ENCODE data around the gene TBR1. TPM values are rescaled to one million over a fixed set of nuclear protein-coding genes. Genes with fewer than 3 reads are reported as not detected.

The TBR1 gene
- total and polyA plus RNA-seq, 2 of the 4 experiments (the other 2 are of a cell fraction) = not detected

DNA sequence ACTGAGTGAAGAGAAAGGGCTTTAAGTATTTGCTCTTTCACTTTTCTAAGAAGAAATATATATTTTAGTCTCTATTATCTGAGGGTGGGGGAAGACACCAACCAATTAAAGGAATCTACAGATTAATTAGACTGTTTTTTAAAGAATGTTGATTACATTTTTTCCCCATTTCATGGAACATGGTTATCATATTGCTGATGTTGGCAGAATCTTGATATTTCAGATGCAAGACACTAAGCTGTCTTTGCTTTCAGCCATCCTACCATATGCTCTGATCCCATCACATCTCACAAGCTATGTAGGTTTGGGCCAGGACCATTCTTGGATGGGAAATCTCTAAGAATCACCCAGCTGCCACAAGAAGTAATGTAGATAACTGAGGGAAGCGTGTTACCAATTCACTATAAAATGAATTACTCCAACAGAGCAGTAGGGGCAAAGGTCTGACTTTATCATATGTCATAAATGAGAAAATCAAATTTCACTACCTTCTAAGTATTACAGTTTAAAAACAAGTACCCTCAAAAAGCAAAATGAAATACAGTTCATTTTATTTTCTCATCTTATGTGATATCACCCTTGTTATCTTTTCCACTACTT, 6.7 kb upstream of the TBR1 start:
- no peak overlapping the region for H3K14ac ChIP-seq (replicated peaks; ENCODE audit: low read depth, low read length)
- POLR2A ChIA-PET (ENCODE audit: unreplicated experiment) = no interaction called here
- H3K4me3 ChIP-seq (ENCODE audit: insufficient read depth, low read depth, low read length) = no peak overlapping the region
- WGBS, 2 experiments (ENCODE audit: extremely low coverage in 2 of 2, insufficient read length in 1 of 2) = no CpG with 5 or more reads among the region's 1 CpG
- ATAC-seq (ENCODE audit: low read depth) (no peak), DNase-seq (no peak)
- TF ChIP-seq, protein P1, sequence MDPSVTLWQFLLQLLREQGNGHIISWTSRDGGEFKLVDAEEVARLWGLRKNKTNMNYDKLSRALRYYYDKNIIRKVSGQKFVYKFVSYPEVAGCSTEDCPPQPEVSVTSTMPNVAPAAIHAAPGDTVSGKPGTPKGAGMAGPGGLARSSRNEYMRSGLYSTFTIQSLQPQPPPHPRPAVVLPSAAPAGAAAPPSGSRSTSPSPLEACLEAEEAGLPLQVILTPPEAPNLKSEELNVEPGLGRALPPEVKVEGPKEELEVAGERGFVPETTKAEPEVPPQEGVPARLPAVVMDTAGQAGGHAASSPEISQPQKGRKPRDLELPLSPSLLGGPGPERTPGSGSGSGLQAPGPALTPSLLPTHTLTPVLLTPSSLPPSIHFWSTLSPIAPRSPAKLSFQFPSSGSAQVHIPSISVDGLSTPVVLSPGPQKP (IDR thresholded peaks at IDR 0.05; ENCODE audit: borderline replicate concordance, low read depth, low read length) = no peak
- TF ChIP-seq MAFK (IDR thresholded peaks at IDR 0.05; ENCODE audit: low read depth, low read length) (peak; percentile 68), POLR2A (IDR thresholded peaks at IDR 0.05; ENCODE audit: low read depth, low read length) (no peak)
- H2BK20ac ChIP-seq (ENCODE audit: low read depth, low read length) = no peak overlapping the region
- in situ Hi-C loops (cut with MboI; ENCODE audit: low sequenced_read_pairs) = no loop called here
- no peak overlapping the region for H2BK120ac ChIP-seq (ENCODE audit: low read depth, low read length)
- H3K79me1 ChIP-seq (ENCODE audit: low read depth in 1 of 2, low read length in 2 of 2) = no peaks in the 10 kb centered on the region; a peak in 1 of 4 replicates
- no peaks in the 10 kb centered on the region for H3K9me3 ChIP-seq (ENCODE audit: control insufficient read depth, insufficient read depth, low read length)
- no peak overlapping the region for H3K18ac ChIP-seq (ENCODE audit: low read depth, low read length)
- no peak overlapping the region for H3K9ac ChIP-seq (ENCODE audit: low read depth, low read length)
- H4K91ac ChIP-seq (ENCODE audit: insufficient read depth, low read depth, low read length) = no peak overlapping the region
- H3K9me1 ChIP-seq (ENCODE audit: insufficient read depth, low read length) = no peaks in the 10 kb centered on the region
- no peak overlapping the region for H4K5ac ChIP-seq (ENCODE audit: low read depth, low read length)
- no peak overlapping the region for H2BK15ac ChIP-seq (ENCODE audit: low read depth, low read length)
- BruUV-seq (replicated peaks) = no TSS peak
- 0 out of 2 replicates have a peak, but pooled peaks cover 1% of the 10 kb centered on the region for H3K36me3 ChIP-seq (ENCODE audit: control insufficient read depth, insufficient read depth, low read length)
- no peak overlapping the region for H3K4ac ChIP-seq (ENCODE audit: low read depth, low read length)
- no peak overlapping the region for H3K4me2 ChIP-seq (ENCODE audit: low read depth, low read length)
- CTCF ChIA-PET = no interaction called here
- no peak overlapping the region for H3K56ac ChIP-seq (ENCODE audit: extremely low read depth, insufficient read depth, low read length)
- H3K27ac ChIP-seq (ENCODE audit: insufficient read depth, low read length) = no peak overlapping the region
- no peak overlapping the region for H4K8ac ChIP-seq (ENCODE audit: low read depth in 2 of 2, low read length in 2 of 2)
- H2AK5ac ChIP-seq (ENCODE audit: low read depth, low read length) = no peak overlapping the region
- H3K23ac ChIP-seq (ENCODE audit: low read depth, low read length) = no peak overlapping the region
- no peaks in the 10 kb centered on the region; the same call in 1 of the 2 replicates for H3K27me3 ChIP-seq (ENCODE audit: control insufficient read depth, insufficient read depth, low read length)
- H2AK9ac ChIP-seq (replicated peaks; ENCODE audit: low read depth, low read length, poor library complexity) = no peak overlapping the region
- no peak overlapping the region for H2AFZ ChIP-seq (replicated peaks; ENCODE audit: low read length, poor library complexity)
- no peaks in the 10 kb centered on the region; the same call in 1 of the 2 replicates for H4K20me1 ChIP-seq (ENCODE audit: insufficient read depth, low read length)
- no peak overlapping the region for H2BK5ac ChIP-seq (ENCODE audit: low read depth, low read length, poor library complexity, severe bottlenecking)
- intact Hi-C loops (cut with micrococcal nuclease) = no loop called here
- peaks cover 2% of the 10 kb centered on the region; the same call in 1 of the 2 replicates for H3K4me1 ChIP-seq (ENCODE audit: control insufficient read depth, insufficient read depth, low read length)
- dilution Hi-C loops (cut with HindIII; ENCODE audit: low sequenced_read_pairs, unreplicated experiment) = no loop called here
